Islet of Langerhans (tissue), 1 donor: ENCODE results near the gene PCAT7.
"Not testable (repeated sequence)": the region's sequence is repeated elsewhere in the genome, so short reads cannot be mapped to it uniquely, and the experiment has no call there.

Experiments
- FAIRE-seq: peaks from one replicate; lab custom pipeline; 2011; peaks lifted over from hg19 to GRCh38; lab: Jason Lieb, UNC

The PCAT7 gene

DNA sequence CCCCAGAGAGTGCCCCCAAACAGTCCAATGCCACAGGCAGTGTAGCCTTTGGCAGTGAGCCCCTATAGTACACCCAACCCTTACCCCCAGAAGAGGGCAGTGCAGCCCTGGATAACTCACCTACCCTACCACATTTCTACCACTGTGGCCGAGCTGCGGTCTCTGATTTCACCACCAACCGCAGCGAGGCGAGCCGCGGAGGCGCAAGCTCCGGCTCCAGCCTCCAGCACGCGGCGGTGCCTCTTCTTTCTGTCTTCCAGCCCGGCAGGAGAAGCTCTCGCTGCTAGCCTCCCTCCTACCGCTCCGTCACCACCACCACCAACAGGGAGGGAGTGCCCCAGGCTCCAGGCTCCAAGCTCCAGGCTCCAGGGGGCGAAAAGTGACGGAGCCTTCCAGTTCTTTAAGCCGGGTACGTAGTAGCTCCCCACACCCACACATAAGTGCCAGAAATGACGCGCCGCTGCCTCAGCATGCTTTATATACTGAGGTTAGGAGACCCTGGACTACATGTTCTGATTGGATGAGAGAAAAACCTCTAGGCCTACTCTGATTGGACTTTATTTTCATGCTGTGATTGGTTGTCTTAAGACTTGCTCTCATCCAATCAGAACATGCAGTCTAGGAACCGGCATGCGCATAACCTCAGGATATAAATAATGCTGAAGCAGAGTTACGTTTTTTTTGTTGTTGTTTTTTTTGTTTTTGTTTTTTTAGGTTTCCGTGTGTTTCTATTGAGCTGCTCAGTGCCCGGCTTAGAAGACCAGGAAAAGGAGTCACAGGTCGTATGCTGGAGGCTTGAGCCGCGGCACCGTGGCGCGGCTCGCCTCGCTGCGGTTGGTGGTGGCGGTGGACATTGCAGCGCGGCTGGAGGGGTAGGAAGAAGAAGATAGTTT is at the start of gene PCAT7:
Gene PCAT7, plus strand, starts transcription at position 645 of the 893 bp plus-strand sequence.
- FAIRE-seq: no peak

DNA sequence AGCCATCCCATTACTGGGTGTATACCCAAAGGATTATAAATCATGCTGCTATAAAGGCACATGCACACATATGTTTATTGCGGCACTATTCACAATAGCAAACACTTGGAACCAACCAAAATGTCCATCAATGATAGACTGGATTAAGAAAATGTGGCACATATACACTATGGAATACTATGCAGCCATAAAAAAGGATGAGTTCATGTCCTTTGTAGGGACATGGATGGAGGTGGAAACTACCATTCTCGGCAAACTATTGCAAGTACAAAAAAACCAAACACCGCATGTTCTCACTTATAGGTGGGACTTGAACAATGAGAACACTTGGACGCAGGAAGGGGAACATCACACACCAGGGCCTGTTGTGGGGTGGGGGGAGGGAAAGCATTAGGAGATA is 48.5 kb upstream of the PCAT7 start:
- not testable (repeated sequence) for FAIRE-seq

DNA sequence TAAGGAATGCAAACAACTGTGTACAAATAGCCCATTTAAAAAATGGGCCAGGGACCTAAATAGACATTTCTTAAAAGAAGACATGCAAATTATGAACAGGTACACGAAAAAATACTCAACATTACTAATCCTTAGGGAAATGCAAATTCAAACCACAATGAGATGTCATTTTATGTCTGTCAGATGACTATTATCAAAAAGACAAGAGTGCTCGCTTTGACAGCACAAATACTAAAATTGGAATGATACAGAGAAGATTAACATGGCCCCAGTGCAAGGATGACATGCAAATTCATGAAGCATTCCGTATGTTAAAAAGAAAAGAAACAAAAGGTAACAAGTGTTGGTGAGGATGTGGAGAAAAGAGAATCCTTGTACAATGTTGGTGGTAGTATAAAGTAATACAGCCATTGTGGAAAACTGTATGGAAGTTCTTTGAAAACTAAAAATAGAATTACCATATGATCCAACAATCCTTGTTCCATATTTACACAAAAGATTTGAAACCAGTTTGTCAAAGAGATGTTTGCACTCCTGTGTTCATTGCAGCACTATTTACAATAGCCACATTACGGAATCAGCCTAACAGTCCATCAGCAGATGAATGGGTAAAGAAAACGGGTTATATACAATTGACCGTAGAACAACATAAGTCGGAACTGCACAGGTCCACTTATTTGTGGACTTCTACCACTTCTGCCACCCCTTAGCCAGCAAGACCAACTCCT is 47.2 kb upstream of the PCAT7 start:
- no peak for FAIRE-seq

DNA sequence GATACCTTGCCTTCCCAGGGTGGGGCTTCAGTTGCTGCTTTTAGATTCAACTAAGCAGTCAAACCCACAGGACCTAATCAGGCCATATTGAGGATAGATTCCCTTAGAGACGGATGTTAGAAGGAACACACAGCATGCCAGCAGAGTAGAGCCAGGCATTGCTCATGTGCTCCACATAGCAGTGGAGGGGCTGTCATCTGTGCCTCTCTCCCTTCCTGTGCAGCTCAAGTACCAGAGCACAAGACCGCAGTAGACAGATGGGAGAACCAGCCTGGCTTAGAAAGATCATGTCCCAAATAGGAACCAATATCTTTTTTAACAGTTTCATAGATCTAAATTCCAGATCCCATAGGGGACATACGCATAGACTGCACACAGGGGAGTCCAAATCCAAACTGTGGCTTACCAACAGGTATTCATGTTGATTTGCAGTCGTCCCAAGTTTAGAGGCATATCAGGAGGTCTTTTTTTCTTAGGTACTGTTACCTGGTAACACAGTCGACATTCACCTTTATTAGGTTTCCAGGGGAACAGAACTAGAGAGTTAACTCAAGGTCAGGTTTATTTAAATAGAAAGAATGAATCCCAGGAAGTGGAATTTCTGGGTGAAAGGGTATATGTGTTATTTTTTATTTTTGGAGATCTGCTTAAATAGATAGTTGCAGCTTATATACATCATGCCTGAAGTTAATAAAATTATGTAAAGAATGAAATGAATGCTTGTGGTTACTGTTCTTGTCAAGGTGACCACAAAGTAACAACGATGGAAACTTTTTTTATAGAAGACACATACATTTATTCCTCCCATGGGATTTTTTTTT is 43.5 kb upstream of the PCAT7 start:
- FAIRE-seq: no peak

DNA sequence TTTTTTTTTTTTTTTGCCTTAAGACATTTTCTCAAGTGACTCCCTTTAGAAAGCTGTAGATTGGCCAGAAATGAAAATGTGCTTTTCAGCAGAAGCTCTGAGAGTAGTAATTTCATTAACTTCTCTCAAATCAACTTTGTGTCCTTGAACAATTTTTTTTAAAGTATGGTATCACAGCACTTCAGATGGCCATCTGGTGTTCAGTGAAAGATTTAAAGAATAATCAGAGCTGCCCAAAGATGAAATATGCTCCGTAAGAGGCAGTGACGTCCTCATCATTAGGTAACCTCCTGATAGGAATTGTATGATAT is 43.0 kb upstream of the PCAT7 start:
- FAIRE-seq: peak; percentile 65

DNA sequence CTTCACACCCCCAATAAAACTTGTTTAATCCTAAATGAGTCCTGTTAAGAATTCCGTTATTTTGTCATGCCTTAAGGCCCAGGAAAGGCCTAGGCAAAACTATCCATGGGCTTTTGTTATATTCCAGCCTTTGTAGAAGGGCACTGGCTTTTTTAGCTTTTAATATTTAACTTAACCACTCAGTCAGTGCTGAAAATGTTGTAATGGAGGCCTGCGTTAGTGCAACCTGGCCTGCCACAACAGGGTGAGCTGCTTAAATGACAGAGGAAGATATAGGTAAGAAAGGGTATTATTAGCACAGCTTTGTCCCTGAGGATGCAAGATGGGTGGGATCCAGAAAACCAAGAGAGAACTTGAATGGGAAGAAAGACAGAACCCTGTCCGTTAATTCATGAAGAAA is 40.2 kb upstream of the PCAT7 start:
- no peak for FAIRE-seq

DNA sequence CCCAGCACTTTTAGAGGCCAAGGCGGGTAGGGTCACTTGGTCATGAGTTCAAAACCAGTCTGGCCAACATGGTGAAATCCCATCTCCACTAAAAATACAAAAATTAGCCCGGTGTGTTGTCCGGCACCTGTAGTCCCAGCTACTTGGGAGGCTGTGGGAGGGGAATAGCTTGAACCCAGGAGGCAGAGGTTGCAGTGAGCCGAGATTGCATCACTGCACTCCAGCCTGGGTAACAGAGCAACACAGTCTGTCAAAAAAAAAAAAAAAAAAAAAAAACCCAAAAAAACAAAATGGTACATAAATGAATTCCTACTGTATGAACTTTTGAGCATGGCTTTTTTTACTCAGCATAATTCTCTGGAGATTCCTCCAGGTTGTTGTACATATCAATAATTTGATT is 37.6 kb upstream of the PCAT7 start:
- FAIRE-seq: no peak

DNA sequence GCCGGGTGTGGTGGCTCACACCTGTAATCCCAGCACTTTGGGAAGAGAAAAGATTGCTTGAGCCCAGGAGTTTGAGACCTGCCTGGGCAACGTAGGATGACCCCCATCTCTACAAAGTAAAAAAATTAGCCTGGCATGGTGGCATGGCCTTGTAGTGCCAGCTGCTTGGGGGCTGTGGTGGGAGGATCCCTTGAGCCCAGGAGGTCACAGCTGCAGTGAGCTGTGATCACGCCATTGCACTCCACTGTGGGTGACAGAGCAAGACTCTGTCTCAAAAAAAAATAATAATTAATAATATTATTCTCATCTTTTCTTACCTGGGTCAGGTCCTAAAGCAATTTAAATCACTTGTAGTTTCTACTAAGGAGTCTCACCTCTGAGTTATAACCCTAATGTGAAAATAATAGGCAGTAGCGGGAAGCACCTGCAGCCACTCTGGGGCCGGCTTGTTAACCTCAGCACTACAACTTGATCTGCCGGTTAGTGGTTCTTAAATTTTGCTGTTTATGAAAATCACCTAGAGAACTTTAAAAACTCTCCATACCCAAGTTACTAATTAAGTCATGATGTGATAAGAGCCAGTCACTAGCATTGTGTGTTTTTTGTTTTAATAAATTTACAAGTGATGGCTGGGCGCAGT is 29.4 kb upstream of the PCAT7 start:
- FAIRE-seq: no peak

DNA sequence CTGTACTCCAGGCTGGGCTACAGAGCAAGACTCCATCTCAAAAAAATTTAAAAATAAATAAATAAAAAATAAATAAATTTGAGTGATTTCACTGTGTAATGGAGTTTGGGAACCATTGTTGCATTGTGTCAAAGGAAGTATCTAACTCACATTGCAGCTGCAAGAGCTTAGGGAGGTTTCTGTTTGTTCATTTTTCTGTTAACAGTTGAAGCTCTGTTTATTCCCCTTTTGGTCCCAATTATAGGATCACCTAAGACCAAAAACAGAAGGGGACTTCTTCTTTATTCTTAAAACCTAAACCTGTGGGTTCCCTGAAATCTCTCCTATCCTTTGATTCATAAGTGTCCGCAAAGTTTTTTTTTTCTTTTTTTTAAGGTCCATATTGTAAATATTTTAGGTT is 28.6 kb upstream of the PCAT7 start:
- FAIRE-seq: no peak

DNA sequence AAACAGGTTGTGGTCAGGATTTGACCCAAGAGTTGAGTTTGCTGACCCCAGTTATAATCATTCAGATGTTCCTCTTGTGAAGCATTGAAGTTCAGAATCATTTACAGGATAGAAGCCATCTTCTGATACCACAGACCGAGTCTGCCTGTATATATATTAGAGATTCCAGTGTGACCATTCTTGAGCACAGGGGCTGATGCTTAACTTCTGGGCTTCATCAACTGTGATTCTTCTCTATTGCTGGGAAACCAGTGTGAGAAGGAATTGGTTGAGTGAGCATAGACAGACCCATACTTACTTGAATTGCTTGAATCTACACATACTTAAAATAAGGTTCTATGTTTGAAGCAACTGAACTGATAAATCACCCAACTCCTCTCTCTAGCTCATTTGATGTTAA is 27.9 kb upstream of the PCAT7 start:
- no peak for FAIRE-seq

DNA sequence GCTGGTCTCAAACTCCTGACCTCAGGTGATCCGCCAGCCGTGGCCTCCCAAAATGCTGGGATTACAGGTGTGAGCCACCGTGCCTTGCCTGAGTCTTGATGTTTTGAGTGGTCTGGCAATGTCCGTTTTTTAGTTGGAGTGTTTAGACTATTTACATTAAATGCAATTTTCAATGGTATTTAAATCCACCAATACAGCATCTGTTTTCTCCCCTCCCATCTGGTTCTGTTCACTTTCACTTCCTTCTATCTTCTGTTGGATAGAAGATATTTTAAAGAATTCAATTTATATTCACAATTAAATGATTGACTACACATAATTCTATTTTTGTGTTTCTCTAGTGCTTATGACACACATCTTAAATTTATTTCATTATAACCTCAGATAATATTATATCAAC is 26.0 kb upstream of the PCAT7 start:
- no peak for FAIRE-seq

DNA sequence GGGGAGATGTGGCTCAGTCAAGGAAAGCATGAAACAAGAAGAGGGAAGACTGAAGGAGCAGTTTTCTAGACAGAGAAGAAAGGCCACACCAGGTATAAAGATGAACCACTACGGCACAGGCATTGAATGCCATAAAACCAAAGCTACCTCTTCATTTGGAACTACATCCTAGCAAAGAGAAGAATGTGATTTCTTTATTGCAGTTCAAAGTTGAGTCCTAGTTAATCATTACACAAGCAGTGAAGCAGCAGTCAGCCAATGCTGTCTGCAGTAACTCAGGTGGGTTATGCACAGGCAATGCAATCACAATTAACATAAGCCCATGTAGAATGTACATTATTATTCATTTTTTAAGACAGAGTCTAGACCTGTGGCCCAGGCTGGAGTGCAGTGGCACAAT is 21.7 kb upstream of the PCAT7 start:
- FAIRE-seq: no peak

DNA sequence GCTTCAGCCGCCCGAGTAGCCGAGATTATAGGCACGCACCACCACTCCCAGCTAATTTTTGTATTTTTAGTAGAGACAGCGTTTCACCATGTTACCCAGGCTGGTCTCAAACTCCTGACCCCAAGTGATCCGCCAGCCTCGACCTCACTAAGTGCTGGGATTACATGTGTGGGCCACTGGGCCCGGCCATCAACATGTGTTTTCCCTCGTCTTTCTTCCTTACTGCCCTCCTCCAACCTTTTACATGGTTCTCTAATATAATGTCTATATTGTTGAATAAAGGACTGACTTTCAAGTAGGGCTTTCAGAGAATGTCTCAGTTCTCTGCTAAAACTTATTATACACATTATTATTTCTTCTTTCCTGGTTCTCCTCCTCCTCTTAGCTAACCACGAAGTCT is 21.3 kb upstream of the PCAT7 start:
- no peak for FAIRE-seq

DNA sequence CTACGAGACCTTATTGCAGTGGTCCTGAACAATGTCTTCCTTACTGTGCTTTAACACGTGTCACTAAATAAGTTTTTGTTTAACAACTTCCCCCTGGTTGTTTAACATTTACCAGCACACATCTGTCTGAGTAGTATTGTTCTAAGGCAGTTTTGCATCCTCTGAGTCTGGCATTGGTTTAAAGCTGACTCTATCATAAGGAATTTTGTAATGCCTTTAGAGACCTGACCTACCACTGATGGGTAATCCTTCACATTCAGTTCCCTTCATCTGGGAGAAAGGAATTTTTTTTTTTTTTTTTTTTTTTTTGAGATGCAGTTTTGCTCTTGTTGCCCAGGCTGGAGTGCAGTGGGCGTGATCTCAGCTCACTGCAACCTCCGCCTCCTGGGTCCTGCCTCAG is 20.0 kb upstream of the PCAT7 start:
- no peak for FAIRE-seq

DNA sequence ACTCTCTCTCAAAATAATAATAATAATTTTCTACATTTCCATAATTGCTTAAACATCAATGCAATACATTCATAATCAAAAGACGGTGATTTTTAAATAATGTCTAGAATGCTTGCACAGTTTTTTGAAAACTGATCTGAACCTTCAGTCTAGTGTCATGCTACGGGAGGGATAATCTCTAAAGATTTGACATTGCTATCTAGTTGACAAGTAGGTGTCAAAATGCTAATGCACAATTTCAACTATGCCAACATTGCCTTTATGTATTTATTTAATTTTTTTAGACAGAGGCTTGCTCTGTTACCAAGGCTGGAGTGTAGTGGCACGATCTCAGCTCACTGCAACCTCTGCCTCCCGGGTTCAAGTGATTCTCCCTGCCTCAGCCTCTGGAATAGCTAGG is 16.0 kb upstream of the PCAT7 start:
- FAIRE-seq: no peak

DNA sequence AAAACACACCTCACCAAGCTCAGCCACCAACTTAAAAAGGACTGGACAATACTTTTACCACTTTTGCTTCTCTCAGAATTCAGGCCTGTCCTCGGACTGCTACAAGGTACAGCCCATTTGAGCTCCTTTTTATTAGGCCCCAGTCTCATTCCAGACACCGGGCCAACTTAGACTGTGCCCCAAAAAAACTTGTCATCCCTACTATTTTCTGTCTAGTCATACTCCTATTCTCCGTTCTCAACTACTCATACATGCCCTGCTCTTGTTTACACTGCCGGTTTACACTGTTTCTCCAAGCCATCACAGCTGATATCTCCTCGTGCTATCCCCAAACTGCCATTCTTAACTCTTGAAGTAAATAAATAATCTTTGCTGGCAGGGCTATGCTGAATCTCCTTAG is 10.5 kb upstream of the PCAT7 start:
- FAIRE-seq: not testable (repeated sequence)

DNA sequence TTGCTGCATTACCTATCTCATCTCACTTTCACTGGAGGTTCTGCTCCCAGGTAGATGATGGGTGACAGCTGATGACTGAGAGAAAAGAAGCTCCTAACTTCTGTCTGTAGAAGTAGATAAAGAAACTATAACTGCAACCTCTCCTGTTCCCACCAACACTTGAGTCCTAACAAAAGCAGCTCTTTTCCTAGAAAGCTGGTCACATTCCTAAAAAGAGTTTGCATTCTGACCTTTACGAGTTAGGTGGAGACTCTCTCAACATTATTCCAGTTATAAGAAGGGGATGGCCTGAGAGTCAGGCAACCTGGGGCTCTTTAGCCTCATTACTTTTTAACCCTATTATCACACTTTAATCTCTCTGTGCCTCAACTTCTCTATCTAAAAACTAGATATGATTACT is 8.9 kb upstream of the PCAT7 start:
- FAIRE-seq: no peak

DNA sequence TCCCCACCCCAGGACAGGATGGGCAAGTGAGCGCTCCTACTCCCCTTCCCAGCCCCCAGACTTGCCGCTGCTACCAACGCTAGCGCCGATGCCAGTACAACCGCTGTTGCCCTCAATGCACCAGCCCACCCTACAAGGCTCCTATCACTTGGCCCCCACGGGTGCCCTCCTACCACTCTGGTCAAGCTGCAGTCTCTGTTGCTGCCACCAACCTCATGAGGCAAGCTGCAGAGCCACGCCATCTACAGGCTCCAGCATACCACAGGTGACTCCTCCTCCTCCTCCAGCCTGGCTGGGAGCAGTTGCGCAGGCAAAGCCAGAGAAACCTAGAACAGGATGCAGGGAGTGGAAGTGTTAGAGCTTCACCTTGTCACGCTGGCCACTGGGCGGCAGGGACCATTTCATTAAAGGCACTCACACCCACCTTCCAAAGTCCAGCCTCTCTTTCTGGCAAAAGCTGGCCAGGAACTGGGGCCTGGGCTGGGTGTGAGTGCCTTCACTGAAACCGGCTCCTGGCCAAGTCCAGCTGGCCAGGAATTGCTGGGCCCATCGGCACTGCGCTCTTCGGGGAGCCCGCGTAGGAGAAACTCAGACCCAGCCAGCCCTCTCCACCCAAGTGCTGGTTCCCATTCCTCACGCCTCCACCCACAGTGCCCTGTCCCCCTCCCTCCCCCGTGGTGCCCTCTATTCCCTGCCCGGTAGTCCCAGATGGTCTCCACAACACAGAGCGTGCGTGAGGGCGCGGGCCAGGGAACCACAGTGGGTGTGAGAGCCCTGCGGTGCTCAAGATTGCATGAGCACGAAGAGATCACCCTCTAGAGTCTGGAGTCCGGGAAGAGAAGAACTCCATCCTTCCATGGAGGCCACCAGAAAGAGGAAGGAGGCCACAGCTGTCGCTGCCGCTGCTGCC is 1.6 kb upstream of the PCAT7 start:
- FAIRE-seq: no peak

DNA sequence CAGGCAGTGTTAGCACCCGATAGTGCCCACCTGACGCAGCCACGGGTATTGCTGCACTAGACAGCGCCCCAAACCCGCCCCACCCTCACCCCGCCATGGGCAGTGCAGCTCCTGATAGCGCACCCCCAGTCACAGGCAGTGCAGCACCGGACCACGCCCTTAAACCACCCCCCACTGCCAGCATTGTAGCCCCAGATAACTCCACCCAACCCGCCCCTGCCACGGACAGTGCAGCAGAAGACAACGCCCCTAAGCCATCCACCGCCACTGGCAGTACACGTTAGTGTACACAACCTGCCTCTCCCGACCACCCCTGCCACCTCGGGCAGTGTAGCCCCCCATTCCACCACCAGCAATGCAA is 825 bp upstream of the PCAT7 start:
- no peak for FAIRE-seq

DNA sequence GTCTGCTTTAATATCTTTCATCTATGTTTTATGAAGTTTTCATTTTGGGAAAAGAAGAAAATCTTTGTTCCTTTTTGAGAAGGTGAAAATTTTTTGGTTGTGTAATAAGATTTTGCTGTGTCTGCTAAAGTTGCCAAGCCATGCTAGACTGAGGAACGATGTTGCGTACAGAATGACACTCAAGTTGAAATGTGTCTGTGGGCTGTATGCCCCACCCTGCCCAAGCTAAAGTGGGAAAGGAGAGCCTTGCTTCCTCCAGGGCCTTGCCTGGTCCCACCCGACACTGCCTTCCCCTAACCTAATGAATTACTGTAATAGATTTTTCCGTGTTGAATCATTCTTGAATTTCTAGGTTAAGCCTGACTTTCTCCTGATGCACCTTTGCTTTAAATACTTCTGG is 2.5 kb downstream of the PCAT7 start:
- no peak for FAIRE-seq

DNA sequence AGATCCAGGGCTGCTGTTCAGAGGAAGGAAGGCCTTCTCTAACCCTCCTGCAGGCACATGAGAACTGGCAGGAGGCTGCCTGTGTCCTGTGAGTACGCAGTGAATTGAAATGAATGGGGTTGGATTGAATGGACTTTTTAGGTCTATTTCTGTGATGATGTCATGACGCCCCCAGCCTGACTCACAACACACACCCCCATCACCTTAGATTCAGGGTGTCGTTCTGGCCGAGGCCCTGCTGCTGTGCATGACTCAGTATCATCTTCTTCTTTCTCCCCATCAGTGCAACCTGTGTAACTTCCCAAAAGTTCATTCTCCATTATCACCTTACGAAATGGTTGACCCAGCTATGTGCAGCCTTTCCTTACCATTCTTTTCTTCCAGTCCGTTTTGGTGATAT is 5.4 kb downstream of the PCAT7 start:
- FAIRE-seq: no peak

DNA sequence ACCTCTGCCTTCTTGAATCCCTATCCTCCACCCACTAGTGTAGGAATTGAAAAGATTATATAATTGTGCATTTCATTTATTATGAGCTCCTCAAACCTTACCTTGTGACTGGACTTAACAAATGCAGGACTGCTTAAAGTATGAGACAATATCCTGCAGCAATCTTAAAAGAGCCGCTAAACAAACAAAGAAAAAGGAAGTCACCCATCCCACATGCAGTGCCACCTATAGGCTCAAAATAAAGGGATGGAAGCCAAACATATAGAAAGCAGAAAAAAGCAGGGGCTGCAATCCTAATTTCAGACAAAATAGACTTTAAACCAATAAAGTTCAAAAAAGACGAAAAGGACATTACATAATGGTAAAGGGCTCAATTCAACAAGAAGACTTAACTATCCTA is 8.7 kb downstream of the PCAT7 start:
- no peak for FAIRE-seq
